ENCODE data around the gene CCDC88B.

DNA sequence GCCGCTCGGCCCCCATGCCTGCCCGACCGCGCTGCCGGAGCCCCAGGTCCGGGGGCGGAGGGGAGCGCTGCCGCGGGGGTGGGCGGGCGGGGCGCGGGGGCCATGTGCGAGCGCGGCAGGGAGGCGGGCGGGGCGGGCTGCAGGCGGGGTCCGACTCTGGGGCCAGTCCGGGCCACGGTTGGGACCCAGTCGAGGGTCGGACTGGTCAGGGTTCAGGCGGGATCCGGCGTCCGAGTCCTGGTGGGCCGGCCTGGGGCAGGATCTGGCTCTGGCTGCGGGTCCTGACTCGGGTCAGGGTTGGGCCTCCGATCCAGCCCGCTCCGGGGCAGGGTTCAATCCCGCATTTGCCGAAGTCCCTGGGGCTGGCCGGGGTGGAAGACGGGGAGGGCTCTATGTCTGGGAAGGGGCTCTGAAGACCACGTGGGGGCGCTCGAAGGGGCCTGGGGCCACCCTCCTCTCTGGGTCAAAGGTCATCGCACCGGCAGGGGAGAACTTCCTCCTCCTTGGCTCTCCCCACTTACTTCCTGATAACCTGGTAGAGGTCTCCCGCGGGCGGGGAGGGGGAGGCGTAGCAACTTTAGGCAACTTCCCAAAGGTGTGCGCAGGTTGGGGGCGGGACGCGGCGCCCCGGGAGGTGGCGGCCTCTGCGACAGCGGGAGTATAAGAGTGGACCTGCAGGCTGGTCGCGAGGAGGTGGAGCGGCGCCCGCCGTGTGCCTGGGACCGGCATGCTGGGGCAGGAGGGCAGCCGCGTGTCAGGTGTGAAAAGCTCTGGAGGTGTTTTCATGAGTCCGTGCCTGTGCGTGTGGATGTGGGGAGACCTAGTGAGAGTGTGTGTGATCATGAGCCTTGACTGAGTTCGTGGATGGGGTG, 34.1 kb upstream of the CCDC88B start:
- TF ChIP-seq POLR2A (IDR thresholded peaks at IDR 0.05) = peak in 1 of 4 donors; percentile 49
- TF ChIP-seq, protein P1, sequence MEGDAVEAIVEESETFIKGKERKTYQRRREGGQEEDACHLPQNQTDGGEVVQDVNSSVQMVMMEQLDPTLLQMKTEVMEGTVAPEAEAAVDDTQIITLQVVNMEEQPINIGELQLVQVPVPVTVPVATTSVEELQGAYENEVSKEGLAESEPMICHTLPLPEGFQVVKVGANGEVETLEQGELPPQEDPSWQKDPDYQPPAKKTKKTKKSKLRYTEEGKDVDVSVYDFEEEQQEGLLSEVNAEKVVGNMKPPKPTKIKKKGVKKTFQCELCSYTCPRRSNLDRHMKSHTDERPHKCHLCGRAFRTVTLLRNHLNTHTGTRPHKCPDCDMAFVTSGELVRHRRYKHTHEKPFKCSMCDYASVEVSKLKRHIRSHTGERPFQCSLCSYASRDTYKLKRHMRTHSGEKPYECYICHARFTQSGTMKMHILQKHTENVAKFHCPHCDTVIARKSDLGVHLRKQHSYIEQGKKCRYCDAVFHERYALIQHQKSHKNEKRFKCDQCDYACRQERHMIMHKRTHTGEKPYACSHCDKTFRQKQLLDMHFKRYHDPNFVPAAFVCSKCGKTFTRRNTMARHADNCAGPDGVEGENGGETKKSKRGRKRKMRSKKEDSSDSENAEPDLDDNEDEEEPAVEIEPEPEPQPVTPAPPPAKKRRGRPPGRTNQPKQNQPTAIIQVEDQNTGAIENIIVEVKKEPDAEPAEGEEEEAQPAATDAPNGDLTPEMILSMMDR (IDR thresholded peaks at IDR 0.05) = peak in 1 of 6 experiments; percentile 18

All from esophagus squamous epithelium (tissue), 4 donors.